IPS DF 6.9 (cell line): ENCODE measurements around the gene SMIM5.
"Not testable (repeated sequence)": the region's sequence is repeated elsewhere in the genome, so short reads cannot be mapped to it uniquely, and the experiment has no call there.

Experiments
- DNase-seq: peaks from one replicate; pipeline ENCODE4 v3.0.0-alpha.2; 2013; ENCODE audit warnings: low read depth, low spot score
- H3K27ac ChIP-seq: one replicate; pipeline ENCODE4 v1.5.1; 2013; ENCODE audit warnings: low read length, control low read depth
- H3K27me3 ChIP-seq: 2 replicates; pipeline ENCODE4 v1.6.1; 2013; ENCODE audit warnings: mild to moderate bottlenecking, low read length; ENCODE audit not compliant: control insufficient read depth, insufficient read depth
- H3K36me3 ChIP-seq: 2 replicates; pipeline ENCODE4 v1.6.1; 2013; ENCODE audit warnings: low read length; ENCODE audit not compliant: control insufficient read depth, insufficient read depth
- H3K4me1 ChIP-seq: 2 replicates; pipeline ENCODE4 v1.6.1; 2013; ENCODE audit warnings: low read length; ENCODE audit not compliant: control insufficient read depth, insufficient read depth
- H3K4me3 ChIP-seq: 2 replicates; pipeline ENCODE4 v1.5.1; 2013; ENCODE audit warnings: mild to moderate bottlenecking, low read length
- H3K9me3 ChIP-seq: 2 replicates; pipeline ENCODE4 v1.6.1; 2013; ENCODE audit warnings: low read length, inconsistent platforms; ENCODE audit not compliant: control insufficient read depth, insufficient read depth
- WGBS: extraction: QIAGEN DNeasy Blood & Tissue Kit; methylation state at CpG from one replicate; pipeline ENCODE4 v1.1.7; 2013; ENCODE audit warnings: mixed read lengths, missing lambda C conversion rate; ENCODE audit not compliant: insufficient read length, insufficient coverage; 5-methylcytosine and 5-hydroxymethylcytosine counted together

The SMIM5 gene

DNA sequence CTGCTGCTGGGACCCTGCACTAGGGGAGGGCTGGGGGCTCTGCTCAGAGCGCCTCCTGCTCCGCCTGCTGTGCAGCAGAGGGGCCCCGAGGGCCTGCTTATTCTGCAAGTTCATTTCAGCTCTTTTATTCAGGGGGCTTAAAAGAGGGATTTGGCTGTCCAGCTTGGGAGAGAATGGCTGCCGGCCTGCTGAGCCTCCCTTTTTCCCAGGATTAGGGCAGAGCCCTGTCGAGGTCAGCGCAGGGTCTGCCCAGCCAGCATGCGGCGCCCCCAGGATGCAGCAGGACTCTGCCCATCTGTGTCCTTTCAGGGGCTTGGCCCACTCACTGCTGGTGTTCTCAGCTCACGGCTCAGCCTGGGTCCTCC lies 1.1 kb downstream of the SMIM5 start:
- H3K27ac ChIP-seq: no peak overlapping the region
- H3K9me3 ChIP-seq: no peaks in the 10 kb centered on the region
- no peak overlapping the region for H3K4me3 ChIP-seq
- WGBS: no CpG with 5 or more reads among the region's 9 CpGs
- DNase-seq: no peak
- H3K27me3 ChIP-seq: no peaks in the 10 kb centered on the region
- no peaks in the 10 kb centered on the region; the same call in 1 of the 2 replicates for H3K36me3 ChIP-seq
- peaks cover 5% of the 10 kb centered on the region for H3K4me1 ChIP-seq

DNA sequence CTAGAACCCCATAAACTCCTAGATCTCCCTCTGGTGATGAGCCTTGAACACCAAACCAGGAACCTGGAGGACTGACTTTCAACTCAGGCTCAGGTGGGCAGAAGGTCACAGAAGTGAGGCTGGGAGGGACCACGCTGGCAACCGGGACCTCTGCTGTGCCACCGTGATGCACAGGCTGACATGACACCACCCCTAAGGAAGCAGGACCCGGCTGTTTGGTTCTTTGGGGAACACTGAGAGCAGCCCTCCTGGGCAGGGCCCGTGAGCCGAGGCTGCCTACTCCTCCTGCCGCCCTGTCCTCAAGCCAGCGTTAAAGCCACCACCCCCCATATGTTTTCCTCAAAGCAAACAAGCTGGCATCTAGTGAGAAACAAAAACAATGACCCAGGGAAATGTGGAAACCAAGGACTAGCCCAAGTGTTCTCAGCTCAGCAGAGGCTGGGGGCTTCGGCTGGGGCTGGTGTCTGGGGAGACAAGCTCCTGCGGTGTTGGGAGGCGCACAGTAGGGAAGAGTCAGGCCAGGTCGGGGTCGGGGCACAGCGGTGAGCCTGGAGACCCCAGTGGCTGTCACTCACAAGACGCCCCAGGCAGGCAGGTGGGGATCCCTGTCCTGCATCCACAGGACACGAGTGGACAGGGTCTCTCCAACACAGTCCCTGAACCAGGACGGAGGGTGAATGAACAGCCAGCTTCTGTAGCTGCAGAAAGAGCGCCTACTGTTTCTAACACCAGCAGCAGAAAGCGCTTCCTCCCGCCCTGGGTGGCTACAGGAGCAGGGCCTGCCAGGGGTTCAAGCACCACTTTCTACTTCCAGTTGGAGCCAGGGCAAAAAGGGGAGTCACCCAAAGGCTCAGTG lies 1.7 kb downstream of the SMIM5 start:
- peaks cover 2% of the 10 kb centered on the region; the same call in 1 of the 2 replicates for H3K36me3 ChIP-seq

DNA sequence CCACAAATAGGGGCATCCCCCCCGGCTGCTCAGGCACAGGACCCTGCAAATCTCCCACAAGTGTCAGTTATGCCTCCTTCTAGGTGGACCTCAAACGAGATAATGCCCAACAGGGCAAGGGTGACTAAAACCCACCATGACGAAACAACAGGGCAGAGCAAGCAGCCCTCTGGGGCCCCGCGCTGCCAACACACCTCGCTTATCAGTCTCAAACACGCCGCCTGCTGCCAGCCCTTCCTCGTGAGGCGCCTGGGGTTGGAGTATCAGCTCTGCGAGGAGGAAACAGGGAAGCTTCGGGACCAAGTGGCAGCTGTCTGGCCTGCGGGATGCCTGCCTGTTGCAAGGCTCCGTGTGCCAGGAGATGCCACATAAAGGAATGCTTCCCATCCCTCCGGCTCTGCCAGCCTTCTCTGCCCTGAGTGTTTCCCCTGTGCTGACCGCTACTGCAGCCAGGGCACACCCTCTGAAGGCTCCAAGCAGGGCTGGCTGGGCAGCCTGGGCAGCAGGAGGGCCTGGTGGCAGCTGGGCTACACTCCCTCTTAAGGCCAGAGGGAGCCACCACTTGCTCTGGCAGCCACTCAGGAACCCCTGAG lies 2.5 kb downstream of the SMIM5 start:
- Histone ChIP-seq H3K4me3 (no peak overlapping the region), H3K9me3 (no peaks in the 10 kb centered on the region), H3K36me3 (peaks cover 2% of the 10 kb centered on the region; the same call in 1 of the 2 replicates), H3K27ac (no peak overlapping the region), H3K27me3 (no peaks in the 10 kb centered on the region), H3K4me1 (peaks cover 5% of the 10 kb centered on the region)
- DNase-seq: no peak
- WGBS: no CpG with 5 or more reads among the region's 16 CpGs

More for the DNA sequence above, 1.7 kb downstream of the SMIM5 start:
- Histone ChIP-seq H3K9me3 (no peaks in the 10 kb centered on the region), H3K4me3 (no peak overlapping the region), H3K27ac (no peak overlapping the region), H3K4me1 (peaks cover 5% of the 10 kb centered on the region), H3K27me3 (no peaks in the 10 kb centered on the region)
- no peak for DNase-seq
- no CpG with 5 or more reads among the region's 20 CpGs for whole genome bisulfite sequencing

DNA sequence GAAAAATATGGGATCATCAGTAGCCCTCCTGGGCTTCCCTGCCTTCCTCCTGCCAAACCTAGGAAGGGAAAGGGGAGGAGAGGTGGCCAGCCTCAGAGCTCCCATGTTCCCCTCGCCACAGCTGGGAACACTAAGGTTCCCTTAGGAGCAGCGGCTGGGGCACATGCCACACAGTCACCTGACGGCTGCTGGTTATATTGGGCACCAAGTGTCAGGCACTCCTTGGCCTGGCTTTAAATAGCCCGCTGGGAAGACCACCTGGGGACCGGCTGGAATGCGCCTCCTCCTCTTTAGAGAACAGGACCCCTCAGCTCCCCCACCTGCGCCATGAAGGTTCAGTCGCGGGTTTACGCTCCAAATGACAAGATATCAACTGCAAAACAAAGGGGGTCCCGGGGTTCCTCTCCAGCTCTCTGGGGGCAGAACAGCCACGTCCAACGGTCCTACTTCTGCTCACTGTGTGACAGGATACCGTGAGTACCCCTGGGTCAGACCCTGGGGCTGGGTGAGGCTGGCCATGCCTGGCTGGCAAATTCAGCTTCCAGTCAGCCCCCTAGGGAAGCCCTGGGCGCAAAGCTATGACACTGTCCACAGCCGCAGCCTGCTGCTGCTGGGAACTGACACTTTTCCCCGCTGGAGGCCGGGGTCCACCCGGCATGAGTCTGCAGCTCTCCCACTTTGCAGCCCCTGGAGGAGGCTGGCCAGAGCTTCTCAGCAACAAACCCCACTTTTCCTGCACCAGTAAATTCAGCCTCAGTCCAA lies 3.3 kb downstream of the SMIM5 start:
- no CpG with 5 or more reads among the region's 19 CpGs for WGBS
- Histone ChIP-seq H3K36me3 (peaks cover 2% of the 10 kb centered on the region; the same call in 1 of the 2 replicates), H3K27ac (no peak overlapping the region), H3K4me1 (peaks cover 5% of the 10 kb centered on the region), H3K9me3 (no peaks in the 10 kb centered on the region), H3K4me3 (no peak overlapping the region), H3K27me3 (no peaks in the 10 kb centered on the region)
- DNase-seq: no peak

DNA sequence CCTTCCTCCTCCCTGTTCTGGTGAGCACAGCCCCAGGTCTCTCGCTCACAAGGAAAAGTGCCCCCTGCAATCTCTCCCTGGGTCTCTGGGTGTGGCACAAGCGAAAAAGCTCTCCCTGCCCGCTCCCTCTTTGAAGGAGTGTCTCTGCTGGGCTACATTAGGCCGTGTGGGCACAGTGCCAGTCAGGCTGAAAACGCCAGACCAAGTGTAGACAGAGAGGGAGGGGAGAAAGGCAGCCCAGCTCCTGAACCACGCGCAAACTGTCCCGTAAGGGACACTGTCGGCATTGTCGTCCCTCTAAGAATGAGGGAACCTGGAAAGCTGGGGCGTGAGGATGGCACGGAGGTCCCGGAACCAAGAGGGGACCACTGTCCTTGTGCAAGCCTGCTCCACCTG lies 3.9 kb downstream of the SMIM5 start:
- Histone ChIP-seq H3K4me1 (peaks cover 5% of the 10 kb centered on the region), H3K36me3 (peaks cover 2% of the 10 kb centered on the region; the same call in 1 of the 2 replicates), H3K27ac (no peak overlapping the region), H3K27me3 (no peaks in the 10 kb centered on the region), H3K9me3 (no peaks in the 10 kb centered on the region), H3K4me3 (no peak overlapping the region)
- DNase-seq: no peak
- no CpG with 5 or more reads among the region's 13 CpGs for WGBS

DNA sequence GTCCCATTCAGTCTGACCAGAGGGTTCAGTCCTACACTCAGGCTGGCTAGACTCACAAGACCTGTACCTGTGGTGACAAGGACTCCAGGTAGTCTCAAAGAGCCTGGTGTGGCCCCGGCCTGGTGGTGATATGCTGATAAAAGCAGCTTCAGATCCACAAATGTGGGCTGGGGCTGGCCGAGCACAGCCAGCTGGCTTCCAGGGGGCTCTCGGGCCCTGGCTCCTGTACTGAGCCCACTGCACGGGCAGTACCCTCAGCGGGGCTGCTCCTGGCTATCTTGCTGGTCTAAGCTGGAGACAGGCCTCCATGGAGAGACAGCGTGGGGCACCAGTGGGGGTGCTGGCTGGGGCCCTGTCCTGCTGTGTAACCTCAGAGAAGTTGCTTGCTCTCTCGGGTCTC lies 4.3 kb downstream of the SMIM5 start:
- WGBS: no CpG with 5 or more reads among the region's 7 CpGs
- Histone ChIP-seq H3K9me3 (no peaks in the 10 kb centered on the region), H3K27me3 (no peaks in the 10 kb centered on the region), H3K4me3 (no peak overlapping the region), H3K27ac (no peak overlapping the region), H3K36me3 (peaks cover 2% of the 10 kb centered on the region; the same call in 1 of the 2 replicates), H3K4me1 (peaks cover 7% of the 10 kb centered on the region)
- DNase-seq: no peak

DNA sequence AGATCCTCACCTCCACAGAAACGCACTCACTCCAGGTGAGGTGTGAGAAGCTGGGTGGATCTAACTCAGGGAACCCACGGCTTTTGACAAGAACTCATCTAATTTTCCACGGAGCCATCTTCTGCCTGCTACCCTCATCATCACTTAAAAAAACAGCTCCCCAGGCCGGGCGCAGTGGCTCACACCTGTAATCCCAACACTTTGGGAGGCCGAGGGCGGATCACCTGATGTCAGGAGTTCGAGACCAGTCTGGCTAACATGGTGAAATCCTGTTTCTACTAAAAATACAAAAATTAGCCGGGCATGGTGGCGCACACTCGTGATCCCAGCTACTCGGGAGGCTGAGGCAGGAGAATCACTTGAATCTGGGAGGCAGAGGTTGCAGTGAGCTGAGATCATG lies 4.8 kb downstream of the SMIM5 start:
- not testable (repeated sequence) for H3K36me3 ChIP-seq, H3K27ac ChIP-seq, H3K9me3 ChIP-seq, DNase-seq, H3K4me1 ChIP-seq, H3K4me3 ChIP-seq, H3K27me3 ChIP-seq
- no CpG with 5 or more reads among the region's 12 CpGs for WGBS

DNA sequence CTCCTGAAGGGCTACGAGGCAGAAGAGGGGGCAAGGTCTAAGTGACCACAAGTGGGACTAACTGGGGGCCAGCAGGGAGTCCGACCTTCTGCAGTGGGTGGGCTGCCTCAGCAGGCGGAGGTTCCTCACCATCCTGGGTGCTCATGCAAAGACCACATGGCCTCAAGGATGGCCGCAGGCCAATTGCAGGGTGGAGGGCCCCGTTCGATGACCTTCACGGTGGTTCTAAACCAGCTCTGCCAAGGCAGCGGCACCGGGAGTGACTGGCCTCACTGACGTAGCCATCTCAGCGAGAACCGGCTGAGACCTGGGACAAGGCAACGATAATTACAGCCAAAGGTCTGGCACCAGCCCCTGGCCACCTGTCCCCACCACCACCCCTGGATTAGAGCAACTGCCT lies 5.7 kb downstream of the SMIM5 start:
- Histone ChIP-seq H3K27ac (no peak overlapping the region), H3K4me1 (peaks cover 13% of the 10 kb centered on the region), H3K27me3 (no peaks in the 10 kb centered on the region), H3K36me3 (peaks cover 2% of the 10 kb centered on the region; the same call in 1 of the 2 replicates), H3K9me3 (no peaks in the 10 kb centered on the region), H3K4me3 (no peak overlapping the region)
- WGBS: no CpG with 5 or more reads among the region's 13 CpGs
- DNase-seq: no peak

DNA sequence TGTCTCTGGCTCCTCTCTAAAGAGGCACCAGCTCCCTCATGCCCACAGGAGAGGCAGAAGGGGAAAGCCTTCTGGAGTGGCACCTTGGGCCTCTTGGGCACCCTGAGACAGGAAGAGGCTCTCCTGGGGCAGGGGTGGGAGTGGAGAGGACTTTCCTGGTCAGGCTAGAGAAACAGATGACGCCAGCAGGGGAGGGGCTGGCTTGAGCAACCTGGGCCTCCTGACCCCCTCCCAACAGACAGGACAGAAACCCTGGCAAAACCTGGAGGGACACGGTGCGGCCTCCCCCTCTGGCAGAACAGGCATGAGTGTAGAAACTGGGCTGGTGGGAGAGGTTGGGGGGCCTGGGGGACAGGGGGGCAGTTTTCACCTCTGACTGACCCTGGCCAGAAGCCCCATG lies 6.1 kb downstream of the SMIM5 start:
- H3K27ac ChIP-seq: no peak overlapping the region
- no peaks in the 10 kb centered on the region for H3K9me3 ChIP-seq
- WGBS: no CpG with 5 or more reads among the region's 3 CpGs
- DNase-seq: no peak
- H3K4me3 ChIP-seq: no peak overlapping the region
- H3K36me3 ChIP-seq: peaks cover 2% of the 10 kb centered on the region; the same call in 1 of the 2 replicates
- H3K27me3 ChIP-seq: no peaks in the 10 kb centered on the region
- peaks cover 10% of the 10 kb centered on the region for H3K4me1 ChIP-seq

DNA sequence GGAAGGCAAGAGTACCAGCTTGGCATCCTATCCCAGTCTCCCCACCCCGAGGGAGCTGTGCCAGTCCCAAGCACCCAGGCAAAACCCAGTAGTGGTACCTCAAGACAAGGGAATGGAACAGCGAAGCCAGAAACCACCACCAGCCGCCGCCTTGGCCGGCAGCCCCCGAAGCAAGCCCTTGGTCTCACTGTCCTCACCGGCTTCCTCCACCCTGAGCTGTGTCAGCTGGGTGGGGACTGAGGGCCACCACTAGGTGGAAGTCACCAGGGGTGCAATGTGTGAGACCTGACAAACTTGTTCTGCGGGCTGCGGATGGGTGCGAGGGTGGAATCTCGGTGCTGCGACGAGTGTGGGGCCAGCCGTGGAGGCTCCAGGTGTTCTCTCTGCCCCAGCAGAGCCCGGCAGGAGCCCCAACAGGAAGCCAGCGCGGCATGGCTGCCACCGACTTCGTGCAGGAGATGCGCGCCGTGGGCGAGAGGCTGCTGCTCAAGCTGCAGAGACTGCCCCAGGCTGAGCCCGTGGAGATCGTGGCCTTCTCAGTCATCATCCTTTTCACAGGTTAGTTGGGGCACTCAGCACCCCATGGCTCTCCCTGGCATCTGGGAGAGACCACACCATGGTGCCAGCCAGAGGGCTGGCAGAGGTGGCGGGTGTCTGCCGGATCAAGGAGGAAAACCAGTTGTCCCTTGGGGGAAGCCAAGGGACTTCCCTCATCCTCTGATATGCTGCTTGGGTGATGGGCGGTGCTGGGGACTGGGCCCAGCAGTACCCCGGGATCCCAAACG lies 6.7 kb downstream of the SMIM5 start:
- Histone ChIP-seq H3K4me3 (no peak overlapping the region), H3K9me3 (no peaks in the 10 kb centered on the region)
- no CpG with 5 or more reads among the region's 30 CpGs for WGBS

More for the DNA sequence above, 6.7 kb downstream of the SMIM5 start:
- Histone ChIP-seq H3K27ac (no peak overlapping the region), H3K36me3 (peaks cover 2% of the 10 kb centered on the region; the same call in 1 of the 2 replicates), H3K27me3 (no peaks in the 10 kb centered on the region), H3K4me1 (peaks cover 10% of the 10 kb centered on the region)
- DNase-seq: no peak
